ENCODE measurements around the gene ZNF518A.

The ZNF518A gene

DNA sequence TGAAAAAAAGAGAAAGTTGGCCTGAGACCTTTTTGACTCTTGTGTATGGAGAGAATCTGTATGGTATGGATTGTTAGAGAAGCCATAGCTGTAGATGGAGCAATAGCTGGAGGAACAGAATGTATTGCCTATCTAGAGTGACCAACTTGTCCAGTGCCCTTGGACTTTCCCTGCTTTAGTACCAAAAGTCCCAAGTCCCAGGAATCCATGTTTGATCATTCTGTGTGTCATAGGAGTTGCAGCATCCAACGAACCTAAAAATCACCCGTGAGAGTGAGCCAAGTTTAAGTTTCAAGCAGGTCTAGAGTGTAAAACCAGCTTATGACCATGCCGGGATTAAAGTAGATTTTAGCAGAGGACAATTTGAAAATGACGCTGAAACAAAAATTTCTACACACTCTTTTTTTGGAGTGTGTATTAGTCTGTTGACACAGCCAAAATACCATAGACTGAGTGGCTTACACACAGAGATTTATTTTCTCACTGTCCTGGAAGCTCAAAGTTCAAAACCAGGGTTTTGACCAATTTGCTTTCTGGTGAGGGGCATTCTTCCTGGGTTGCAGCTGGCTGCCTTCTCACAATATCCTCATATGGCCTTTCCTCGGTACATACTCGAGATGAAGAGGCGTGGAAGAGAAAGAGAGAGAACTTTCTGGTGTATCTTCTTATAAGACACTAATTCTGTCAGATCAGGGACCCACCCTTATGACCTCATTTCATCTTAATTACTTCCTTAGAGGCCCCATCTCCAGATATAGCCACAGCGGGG lies 36.9 kb upstream of the ZNF518A start:
- H3K4me3 ChIP-seq (ENCODE audit: low read depth, low read length) = no peak overlapping the region
- no peak for TF ChIP-seq CTCF (IDR thresholded peaks at IDR 0.05; ENCODE audit: borderline replicate concordance, insufficient read depth, low read depth, low read length)

DNA sequence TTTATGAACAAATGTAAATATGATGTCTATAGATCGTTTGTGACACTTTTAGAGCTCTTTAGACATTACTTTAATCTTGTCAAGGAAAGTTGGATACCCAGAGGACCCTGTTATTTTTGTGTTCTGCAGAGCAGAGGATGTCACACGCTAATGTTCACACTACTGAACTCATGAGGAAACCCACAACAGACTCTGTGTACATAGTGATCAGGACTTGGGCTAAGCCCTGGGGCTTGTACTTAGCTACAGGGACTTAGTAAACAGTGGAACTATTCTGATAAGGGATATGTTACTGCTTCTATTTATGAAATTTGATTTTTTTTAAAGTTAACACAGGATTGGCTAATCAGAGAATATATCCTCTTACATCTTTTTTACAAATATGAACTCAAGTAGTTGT lies 36.1 kb upstream of the ZNF518A start:
- H3K4me3 ChIP-seq (ENCODE audit: low read depth, low read length) = no peak overlapping the region
- no peak for TF ChIP-seq CTCF (IDR thresholded peaks at IDR 0.05; ENCODE audit: borderline replicate concordance, insufficient read depth, low read depth, low read length)

GRCh38 chr10:96096958-96097357 lies 33.1 kb upstream of the ZNF518A start:
- TF ChIP-seq CTCF (IDR thresholded peaks at IDR 0.05; ENCODE audit: borderline replicate concordance, insufficient read depth, low read depth, low read length) = no peak
- H3K4me3 ChIP-seq (ENCODE audit: low read depth, low read length) = no peak overlapping the region

- H3K4me3 ChIP-seq (ENCODE audit: low read depth, low read length) = no peak overlapping the region
- TF ChIP-seq CTCF (IDR thresholded peaks at IDR 0.05; ENCODE audit: borderline replicate concordance, insufficient read depth, low read depth, low read length) = no peak
These were observed 32.2 kb upstream of the ZNF518A start for GRCh38 chr10:96097865-96098264.

- no peak for TF ChIP-seq CTCF (IDR thresholded peaks at IDR 0.05; ENCODE audit: borderline replicate concordance, insufficient read depth, low read depth, low read length)
- H3K4me3 ChIP-seq (ENCODE audit: low read depth, low read length) = no peak overlapping the region
These were observed 22.5 kb upstream of the ZNF518A start for GRCh38 chr10:96107623-96108038.

GRCh38 chr10:96112531-96112930 lies 17.6 kb upstream of the ZNF518A start:
- TF ChIP-seq CTCF (IDR thresholded peaks at IDR 0.05; ENCODE audit: borderline replicate concordance, insufficient read depth, low read depth, low read length) = no peak
- H3K4me3 ChIP-seq (ENCODE audit: low read depth, low read length) = no peak overlapping the region
